ENCODE measurements around the gene ZMIZ2. TPM values are rescaled to one million over a fixed set of nuclear protein-coding genes. Genes with fewer than 3 reads are reported as not detected.
A peak's percentile ranks its signal among the peaks of the same experiment; 100 is the strongest.
"Not testable (repeated sequence)": the region's sequence is repeated elsewhere in the genome, so short reads cannot be mapped to it uniquely, and the experiment has no call there.

ZMIZ2 gene
- total RNA-seq (2022): 69.0 and 72.1 TPM in 2 replicates
- Bru-seq, nascent RNA: percentile 62 among the genes with signal in this experiment
- BruChase-seq, experiment 1, labeled RNA remaining after a 2-hour chase: percentile 65 among the genes with signal in this experiment
- BruChase-seq, experiment 2, labeled RNA remaining after a 6-hour chase: percentile 74 among the genes with signal in this experiment
- long read RNA-seq, full-length matches to known transcripts: 2 of 42 reads
- long read RNA-seq, partial matches to known transcripts: 11 of 42 reads
- long read RNA-seq, other reads (novel, unspliced or antisense): 29 of 42 reads

- H3K4me3 Mint-ChIP-seq (ENCODE audit: unreplicated experiment): peak within 1 kb of the TSS; percentile 83
- peak within 1 kb of the TSS; percentile 96 for H3K4me3 ChIP-seq (ENCODE audit: low read depth, low read length)
- H3K27ac Mint-ChIP-seq (ENCODE audit: unreplicated experiment): peak within 1 kb of the TSS; percentile 72
- no peaks in the 10 kb centered on the region; the same call in none of the 2 replicates for H3K36me3 ChIP-seq (ENCODE audit: control insufficient read depth, insufficient read depth, low read length)
- no peak for TF ChIP-seq CTCF (IDR thresholded peaks at IDR 0.05; ENCODE audit: insufficient read depth in 1 of 2, low read depth in 1 of 2, low read length in 1 of 2, severe bottlenecking in 1 of 2, unreplicated experiment in 1 of 2)
- peaks cover 24% of the 10 kb centered on the region for H3K4me1 ChIP-seq
- BruUV-seq (replicated peaks): no TSS peak
- H3K4me1 Mint-ChIP-seq (ENCODE audit: low read depth, unreplicated experiment): peaks cover 18% of the 10 kb centered on the region
- no peaks in the 10 kb centered on the region for H3K9me3 Mint-ChIP-seq (ENCODE audit: unreplicated experiment)
- DNase-seq: peak; percentile 92 to 96
- H3K36me3 Mint-ChIP-seq (ENCODE audit: insufficient read depth, unreplicated experiment): peaks cover 5% of the 10 kb centered on the region
- POLR2A ChIA-PET: interaction anchor here (0.7 to 1.0 kb wide), 2 partner anchors 142 to 166 kb away, joined by 4 to 6 read pairs; partner anchors contain the start of genes OGDH and TMED4
- intact Hi-C loops (cut with micrococcal nuclease; ENCODE audit: unreplicated experiment): loop anchor here (1.0 to 5.0 kb wide), 4 partner anchors 49 to 166 kb away; partner anchors contain the start of genes OGDH, PPIA and TMED4
- no peaks in the 10 kb centered on the region for H3K9me3 ChIP-seq
- CTCF ChIA-PET: no interaction called here
- H3K27me3 Mint-ChIP-seq (ENCODE audit: insufficient read depth, unreplicated experiment): no peaks in the 10 kb centered on the region
- H3K27me3 ChIP-seq (replicated peaks; ENCODE audit: control insufficient read depth, insufficient read depth, low read length): no peaks in the 10 kb centered on the region
Observed at GRCh38 chr7:44748045-44748947, at the start of gene ZMIZ2. TSS of gene ZMIZ2 (plus strand) at chr7:44748847. CDS start at chr7:44756250, 7,403 bp downstream.

- H3K27me3 ChIP-seq (replicated peaks; ENCODE audit: control insufficient read depth, insufficient read depth, low read length); H3K4me1 ChIP-seq; BruUV-seq (replicated peaks); H3K27ac Mint-ChIP-seq (ENCODE audit: unreplicated experiment); H3K4me3 ChIP-seq (ENCODE audit: low read depth, low read length); H3K36me3 ChIP-seq (ENCODE audit: control insufficient read depth, insufficient read depth, low read length); CTCF ChIA-PET; intact Hi-C loops (cut with micrococcal nuclease; ENCODE audit: unreplicated experiment); H3K27me3 Mint-ChIP-seq (ENCODE audit: insufficient read depth, unreplicated experiment); H3K4me3 Mint-ChIP-seq (ENCODE audit: unreplicated experiment); DNase-seq; POLR2A ChIA-PET; H3K4me1 Mint-ChIP-seq (ENCODE audit: low read depth, unreplicated experiment); H3K9me3 Mint-ChIP-seq (ENCODE audit: unreplicated experiment); H3K9me3 ChIP-seq: not testable (repeated sequence)
- H3K36me3 Mint-ChIP-seq (ENCODE audit: insufficient read depth, unreplicated experiment): peaks cover 67% of the 10 kb centered on the region
Observed at GRCh38 chr7:44699598-44699997, 49.0 kb upstream of the ZMIZ2 start.

- Histone ChIP-seq H3K4me1 (no peaks in the 10 kb centered on the region), H3K4me3 (ENCODE audit: low read depth, low read length) (no peak overlapping the region), H3K27me3 (replicated peaks; ENCODE audit: control insufficient read depth, insufficient read depth, low read length) (no peaks in the 10 kb centered on the region), H3K9me3 (no peaks in the 10 kb centered on the region), H3K36me3 (ENCODE audit: control insufficient read depth, insufficient read depth, low read length) (peaks cover 7% of the 10 kb centered on the region)
- Mint-ChIP-seq H3K4me1 (ENCODE audit: low read depth, unreplicated experiment) (no peaks in the 10 kb centered on the region), H3K9me3 (ENCODE audit: unreplicated experiment) (no peaks in the 10 kb centered on the region), H3K36me3 (ENCODE audit: insufficient read depth, unreplicated experiment) (peaks cover 72% of the 10 kb centered on the region), H3K27me3 (ENCODE audit: insufficient read depth, unreplicated experiment) (no peaks in the 10 kb centered on the region), H3K4me3 (ENCODE audit: unreplicated experiment) (no peak overlapping the region), H3K27ac (ENCODE audit: unreplicated experiment) (no peak overlapping the region)
- TF ChIP-seq CTCF (IDR thresholded peaks at IDR 0.05; ENCODE audit: insufficient read depth in 1 of 2, low read depth in 1 of 2, low read length in 1 of 2, severe bottlenecking in 1 of 2, unreplicated experiment in 1 of 2): no peak
- intact Hi-C loops (cut with micrococcal nuclease; ENCODE audit: unreplicated experiment): no loop called here
- ChIA-PET POLR2A (no interaction called here), CTCF (no interaction called here)
- DNase-seq: no peak
- no TSS peak for BruUV-seq (replicated peaks)
Observed at GRCh38 chr7:44700322-44700721, 48.3 kb upstream of the ZMIZ2 start.

- H3K9me3 Mint-ChIP-seq (ENCODE audit: unreplicated experiment); H3K27me3 Mint-ChIP-seq (ENCODE audit: insufficient read depth, unreplicated experiment); H3K27ac Mint-ChIP-seq (ENCODE audit: unreplicated experiment); H3K4me3 ChIP-seq (ENCODE audit: low read depth, low read length); H3K36me3 ChIP-seq (ENCODE audit: control insufficient read depth, insufficient read depth, low read length); CTCF ChIA-PET; H3K4me1 ChIP-seq; H3K27me3 ChIP-seq (replicated peaks; ENCODE audit: control insufficient read depth, insufficient read depth, low read length); BruUV-seq (replicated peaks); intact Hi-C loops (cut with micrococcal nuclease; ENCODE audit: unreplicated experiment); H3K9me3 ChIP-seq; H3K4me1 Mint-ChIP-seq (ENCODE audit: low read depth, unreplicated experiment); H3K4me3 Mint-ChIP-seq (ENCODE audit: unreplicated experiment); POLR2A ChIA-PET; DNase-seq: not testable (repeated sequence)
- H3K36me3 Mint-ChIP-seq (ENCODE audit: insufficient read depth, unreplicated experiment): peaks cover 60% of the 10 kb centered on the region
Observed at GRCh38 chr7:44703391-44703790, 45.3 kb upstream of the ZMIZ2 start.
